AG09319 (cell line): ENCODE results near the gene CNTNAP2.

Experiments
- DNase-seq: peaks from one replicate; pipeline ENCODE4 v3.0.0-alpha.2; 2010; ENCODE audit warnings: low read depth; ENCODE audit errors: extremely low read depth
- TF ChIP-seq, protein P1 (sequence below): IDR thresholded peaks from 2 replicates; pipeline ENCODE4 v1.5.1; 2011; ENCODE audit warnings: low read depth, mild to moderate bottlenecking, inconsistent platforms, low read length, moderate library complexity

Gene CNTNAP2

DNA sequence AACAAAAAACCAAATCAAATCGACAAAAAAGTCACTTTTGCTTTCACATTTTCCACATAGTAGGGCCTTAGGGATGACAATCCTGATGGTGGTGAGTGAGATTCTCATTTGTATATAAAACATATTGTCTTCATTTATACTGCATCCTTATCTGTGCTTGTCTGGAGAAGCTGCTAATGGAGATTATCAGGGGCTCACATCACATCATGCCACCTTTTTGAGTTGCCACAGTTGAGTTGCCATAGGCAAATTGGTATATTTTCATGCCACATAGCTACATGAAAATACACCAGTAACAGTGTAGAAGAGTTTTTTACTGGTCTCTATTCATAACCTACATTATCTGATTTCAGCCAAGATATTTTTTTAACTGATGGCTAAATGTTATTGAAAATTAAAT, 85.3 kb downstream of the CNTNAP2 start:
- TF ChIP-seq, protein P1, sequence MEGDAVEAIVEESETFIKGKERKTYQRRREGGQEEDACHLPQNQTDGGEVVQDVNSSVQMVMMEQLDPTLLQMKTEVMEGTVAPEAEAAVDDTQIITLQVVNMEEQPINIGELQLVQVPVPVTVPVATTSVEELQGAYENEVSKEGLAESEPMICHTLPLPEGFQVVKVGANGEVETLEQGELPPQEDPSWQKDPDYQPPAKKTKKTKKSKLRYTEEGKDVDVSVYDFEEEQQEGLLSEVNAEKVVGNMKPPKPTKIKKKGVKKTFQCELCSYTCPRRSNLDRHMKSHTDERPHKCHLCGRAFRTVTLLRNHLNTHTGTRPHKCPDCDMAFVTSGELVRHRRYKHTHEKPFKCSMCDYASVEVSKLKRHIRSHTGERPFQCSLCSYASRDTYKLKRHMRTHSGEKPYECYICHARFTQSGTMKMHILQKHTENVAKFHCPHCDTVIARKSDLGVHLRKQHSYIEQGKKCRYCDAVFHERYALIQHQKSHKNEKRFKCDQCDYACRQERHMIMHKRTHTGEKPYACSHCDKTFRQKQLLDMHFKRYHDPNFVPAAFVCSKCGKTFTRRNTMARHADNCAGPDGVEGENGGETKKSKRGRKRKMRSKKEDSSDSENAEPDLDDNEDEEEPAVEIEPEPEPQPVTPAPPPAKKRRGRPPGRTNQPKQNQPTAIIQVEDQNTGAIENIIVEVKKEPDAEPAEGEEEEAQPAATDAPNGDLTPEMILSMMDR = no peak
- no peak for DNase-seq

DNA sequence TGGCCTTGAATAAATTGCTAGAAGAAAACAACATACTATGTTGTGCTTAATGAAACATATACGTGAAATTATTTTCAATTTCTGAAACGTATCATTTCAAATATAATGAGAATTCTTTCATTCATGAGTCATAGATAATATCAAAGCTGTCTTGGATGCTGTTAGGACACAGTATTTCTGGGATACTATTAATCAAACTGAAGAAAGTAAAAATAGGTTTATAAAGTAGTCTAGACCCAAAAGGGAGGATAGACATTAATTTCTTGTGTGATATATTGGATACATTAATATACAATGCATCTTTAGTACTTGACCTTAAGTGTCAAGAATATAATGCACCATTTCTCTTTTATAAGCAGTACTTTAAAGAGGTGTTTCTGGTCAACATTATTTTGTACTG, 89.7 kb downstream of the CNTNAP2 start:
- DNase-seq = no peak
- TF ChIP-seq, protein P1 = no peak

DNA sequence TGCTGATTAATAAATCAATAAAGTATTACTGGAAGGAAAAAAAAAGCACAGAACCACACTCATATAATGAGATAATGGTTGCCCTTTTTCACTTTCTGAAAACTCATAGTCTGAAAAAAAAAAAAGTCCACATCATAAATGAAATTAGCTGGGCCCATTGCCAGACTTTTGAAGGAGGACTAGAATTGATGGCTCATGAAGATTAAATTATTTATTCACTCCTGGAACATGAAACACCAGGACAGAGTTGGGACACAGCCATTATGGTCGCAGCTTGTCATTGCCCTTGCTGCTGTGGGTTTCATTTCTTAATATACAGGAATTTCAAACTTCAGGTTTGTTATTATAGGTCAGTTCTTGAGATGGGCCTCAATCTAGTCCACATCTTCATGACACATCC, 91.9 kb downstream of the CNTNAP2 start:
- no peak for DNase-seq
- TF ChIP-seq, protein P1 = no peak

DNA sequence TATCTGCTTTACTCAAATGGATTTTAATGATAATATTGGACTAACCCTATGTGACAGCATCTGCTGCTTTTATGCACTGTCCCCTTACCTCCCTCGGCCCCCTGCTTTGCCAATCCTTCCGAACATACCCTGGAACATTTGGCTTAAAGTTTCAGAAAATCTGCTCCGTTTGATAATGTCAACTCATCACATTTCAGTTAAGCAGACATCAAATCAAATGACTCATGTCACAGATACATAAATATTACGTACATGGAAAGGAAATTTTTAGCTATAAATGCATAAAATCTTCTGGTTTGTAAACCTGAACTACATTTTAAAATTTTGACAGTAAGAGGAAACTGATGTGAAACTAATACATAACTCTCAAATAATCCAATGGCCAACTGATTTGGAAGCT, 98.2 kb downstream of the CNTNAP2 start:
- no peak for DNase-seq
- TF ChIP-seq, protein P1 = no peak

DNA sequence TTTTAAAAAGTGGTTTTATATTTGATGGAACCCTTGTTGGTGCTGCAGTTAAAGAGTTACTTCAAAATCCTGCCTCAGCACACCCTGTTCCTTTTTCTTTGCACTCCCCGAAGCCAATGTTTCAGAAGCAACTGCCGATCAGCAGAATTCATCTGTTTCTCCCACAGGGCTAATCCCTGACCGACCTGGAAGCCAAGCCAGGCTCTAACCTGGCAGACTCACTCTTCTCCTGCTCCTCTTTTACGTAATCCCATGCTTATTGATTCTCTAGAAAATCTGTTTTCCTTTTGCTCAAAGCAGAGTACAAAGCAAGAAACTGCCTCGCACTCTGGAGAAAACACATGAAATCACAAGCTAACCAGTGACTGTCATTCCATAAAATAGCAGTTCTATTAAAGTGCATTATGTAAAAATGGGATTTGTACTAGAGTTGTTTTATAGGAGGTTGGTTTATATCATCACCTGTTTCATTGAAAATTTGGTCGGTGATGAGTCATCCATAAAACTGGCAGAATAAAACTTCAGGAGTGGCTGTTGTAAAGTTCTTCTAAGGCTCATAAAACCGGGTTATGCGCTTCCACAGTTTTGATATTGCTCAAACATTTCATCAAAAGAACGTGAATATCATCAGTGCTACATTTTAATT, 99.9 kb downstream of the CNTNAP2 start:
- TF ChIP-seq, protein P1 = no peak
- DNase-seq = no peak

DNA sequence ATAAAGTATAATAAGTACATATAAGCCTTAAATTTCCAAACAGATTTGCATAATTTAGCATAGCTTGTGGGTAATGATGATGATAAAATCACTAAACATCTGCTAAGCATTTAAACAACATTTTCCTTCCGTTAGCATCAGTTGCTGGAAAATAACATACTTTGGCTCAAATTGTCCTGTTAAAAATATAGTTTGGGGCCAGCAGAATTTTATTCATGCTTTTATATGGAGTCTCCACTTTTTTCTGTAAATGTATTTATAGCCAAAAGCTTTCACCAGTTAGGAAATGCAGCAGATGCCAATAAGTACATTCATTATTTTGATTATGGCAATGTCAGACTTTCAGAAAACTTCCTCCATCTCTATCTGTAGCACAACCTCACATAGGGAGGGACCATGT, 107.2 kb downstream of the CNTNAP2 start:
- TF ChIP-seq, protein P1 = no peak
- no peak for DNase-seq

DNA sequence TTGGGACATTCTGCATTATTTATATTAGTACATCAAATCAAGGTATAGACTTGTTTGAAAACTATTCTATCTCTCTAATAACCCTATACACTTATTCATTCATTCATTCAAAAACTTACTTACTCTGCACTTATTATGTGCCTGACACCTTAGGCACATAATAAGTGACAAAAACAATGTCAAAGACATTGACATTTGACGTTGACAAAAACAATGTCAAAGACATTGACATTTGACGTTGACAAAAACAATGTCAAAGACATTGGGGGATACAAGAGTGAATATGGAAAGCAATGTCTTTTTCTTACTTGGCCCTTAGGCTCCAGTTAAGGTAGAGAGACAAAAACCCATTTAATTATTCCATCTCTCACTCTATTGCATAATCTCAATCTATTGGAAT, 116.0 kb downstream of the CNTNAP2 start:
- TF ChIP-seq, protein P1 = no peak
- DNase-seq = no peak
